GM23248 (cell line): ENCODE results near the gene AQP2.

Source experiments
- EZH2 ChIP-seq: fragments of 200-600 bp; sonication (generic); IDR thresholded peaks from 2 replicates; pipeline ENCODE4 v1.6.1; 2018; ENCODE audit warnings: antibody characterized with exemption, mild to moderate bottlenecking; ENCODE audit not compliant: insufficient read depth, poor library complexity, severe bottlenecking
- EZH2phosphoT487 ChIP-seq: fragments of 200-600 bp; sonication (generic); IDR thresholded peaks from 2 replicates; pipeline ENCODE4 v1.6.1; 2018; ENCODE audit warnings: antibody characterized with exemption, moderate library complexity, mild to moderate bottlenecking, low read depth; ENCODE audit not compliant: insufficient read depth

DNA sequence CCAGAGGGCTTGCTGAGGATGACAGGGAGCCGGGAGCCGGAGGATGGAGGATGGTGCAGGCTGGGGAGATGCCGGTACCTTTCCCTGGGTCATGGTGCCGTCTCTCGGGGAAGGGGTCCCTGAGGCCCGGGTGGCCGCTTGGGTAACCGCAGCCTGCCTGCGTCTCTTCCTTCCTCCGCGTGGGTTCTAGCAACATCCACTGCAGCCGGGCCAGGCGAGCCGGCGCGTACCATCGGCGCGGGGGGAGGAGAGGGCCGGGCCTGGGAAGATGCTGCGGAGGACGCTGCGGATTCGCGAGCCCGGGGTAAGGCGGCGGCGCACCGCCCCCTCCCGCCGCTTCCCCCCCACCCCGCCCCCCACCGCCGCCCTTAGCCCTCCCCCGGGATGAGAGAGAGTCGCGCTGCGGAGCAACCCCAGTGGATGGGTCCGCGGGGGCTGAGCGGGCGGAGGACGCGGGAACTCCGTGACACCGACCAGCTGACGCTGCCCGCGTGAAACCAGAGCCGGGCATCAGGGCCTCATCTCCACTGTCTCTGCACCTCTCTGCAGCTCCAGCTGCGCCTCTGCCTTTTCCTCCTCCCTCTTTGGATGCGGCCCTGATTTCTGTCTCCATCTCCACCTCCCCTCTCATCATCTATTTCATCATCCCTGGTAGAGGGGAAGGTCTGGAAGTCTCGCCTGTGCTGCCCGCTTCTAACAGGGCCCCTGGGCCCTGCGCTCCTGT lies 46.7 kb upstream of the AQP2 start, which contains the start of gene FAIM2:
- no peak for TF ChIP-seq EZH2
- TF ChIP-seq EZH2phosphoT487 = no peak
